Suppressor macrophage (primary cell): ENCODE measurements around the gene FOXP1.

ENCODE experiments used
- DNase-seq, 4 experiments: peaks; one replicate each; pipeline ENCODE4 v3.0.0-alpha.2; 2020 to 2022

Gene FOXP1

GRCh38 chr3:71369701-71370391 is 213.7 kb downstream of the FOXP1 start:
- no peak for DNase-seq

- no peak for DNase-seq
These were observed 216.4 kb downstream of the FOXP1 start for GRCh38 chr3:71366988-71367604.

DNA sequence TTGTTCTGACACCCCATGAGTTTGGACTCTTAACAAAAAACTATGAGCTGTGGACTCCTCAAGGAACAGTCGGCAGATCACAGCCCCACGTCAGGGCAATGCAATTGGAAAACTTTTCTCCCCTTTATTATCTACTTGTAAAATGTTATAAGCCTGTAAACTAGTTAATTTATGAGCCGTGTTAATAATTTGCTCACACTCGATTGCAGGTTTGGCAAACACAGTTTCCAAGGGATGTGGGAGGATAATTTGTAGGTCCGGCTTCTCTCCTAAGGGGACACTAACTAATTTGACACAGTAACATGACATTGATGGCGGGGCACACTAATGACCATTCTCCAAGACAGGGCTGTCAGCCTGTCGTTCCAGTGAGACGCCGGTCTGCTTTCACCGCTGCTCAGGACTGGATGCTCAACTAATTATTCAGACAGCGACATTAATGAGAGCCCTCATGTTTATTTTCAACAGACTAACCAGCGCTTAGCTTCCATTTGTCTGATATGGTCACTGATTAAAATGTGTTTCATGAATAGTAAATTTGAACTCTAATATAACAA is 222.1 kb downstream of the FOXP1 start:
- DNase-seq = no peak

DNA sequence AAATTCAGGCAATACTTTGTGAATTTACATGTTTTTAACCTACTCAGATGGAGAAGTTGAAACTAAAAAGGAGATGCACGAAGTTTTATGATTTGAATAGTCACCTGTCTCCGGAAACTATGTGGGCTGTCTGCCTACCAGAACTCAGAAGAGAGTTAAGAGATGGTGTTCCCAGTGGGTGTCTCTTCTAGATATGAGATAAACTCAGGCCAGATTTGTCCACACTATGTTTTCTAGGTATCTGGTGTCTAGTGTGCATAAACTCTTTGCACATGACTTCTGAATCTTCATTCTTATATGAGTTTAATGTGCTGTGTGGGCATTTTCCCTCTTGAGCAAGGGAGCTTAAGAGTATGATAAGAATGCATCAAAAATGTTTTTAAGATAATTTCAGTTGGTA is 222.8 kb downstream of the FOXP1 start:
- DNase-seq = no peak

GRCh38 chr3:71360180-71360579 is 223.3 kb downstream of the FOXP1 start:
- DNase-seq = no peak

DNA sequence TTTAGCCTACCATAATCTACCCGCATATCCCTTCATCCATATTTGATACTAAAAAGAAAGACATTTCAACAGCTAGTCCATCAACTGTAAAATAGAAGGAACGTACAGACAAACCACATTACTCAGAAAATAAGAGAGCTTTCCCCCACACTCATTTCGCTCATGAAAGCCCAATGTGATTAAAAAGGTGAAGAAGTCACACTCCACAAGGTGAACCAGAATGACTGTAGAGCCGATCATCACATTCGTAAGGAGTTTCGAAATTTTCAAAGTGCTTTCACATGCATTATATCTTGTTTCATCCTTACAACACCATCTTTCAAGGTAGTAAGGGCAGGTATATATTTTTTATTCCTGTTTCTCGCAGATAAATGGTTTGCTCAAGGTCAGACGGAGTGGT is 225.3 kb downstream of the FOXP1 start:
- DNase-seq = no peak

- DNase-seq = no peak
These were observed 227.3 kb downstream of the FOXP1 start for GRCh38 chr3:71356265-71356664.

DNA sequence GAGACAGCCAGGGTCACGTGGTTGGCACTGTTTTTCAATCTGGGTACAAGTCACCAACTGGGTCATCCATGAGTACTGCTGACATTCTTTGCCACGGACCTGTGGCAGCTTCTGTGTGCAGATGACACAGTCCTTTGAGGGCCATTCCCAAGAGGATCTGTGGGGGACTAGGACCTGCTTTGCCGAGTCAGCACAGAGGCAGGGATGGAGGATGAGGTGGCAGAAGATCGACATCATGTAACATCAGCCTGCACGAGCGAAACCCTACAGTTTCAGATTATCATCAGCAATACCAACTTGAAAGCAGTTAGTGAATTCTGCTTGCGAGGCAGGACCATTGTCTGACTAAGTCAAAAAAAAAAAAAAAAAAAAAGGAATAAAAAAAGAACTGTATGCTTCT is 227.7 kb downstream of the FOXP1 start:
- DNase-seq = no peak

DNA sequence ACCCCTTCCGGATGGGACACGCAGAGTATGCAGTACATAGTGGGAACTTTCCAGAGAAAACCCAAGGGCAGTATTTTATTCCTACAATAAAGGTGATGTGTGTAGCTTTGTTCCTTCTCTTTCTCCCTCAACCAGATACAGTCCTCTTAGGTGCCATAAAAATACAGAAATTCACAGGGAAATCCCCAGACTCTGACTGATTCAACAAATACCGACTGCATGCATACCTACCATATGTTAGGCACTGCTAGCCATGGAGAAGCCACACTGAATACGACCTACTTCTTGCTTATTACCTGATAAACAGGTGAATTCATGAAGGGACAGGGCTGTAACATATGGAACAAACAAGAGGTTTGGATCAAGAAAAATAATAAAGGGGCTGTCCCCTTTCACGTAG is 228.5 kb downstream of the FOXP1 start:
- DNase-seq = no peak

DNA sequence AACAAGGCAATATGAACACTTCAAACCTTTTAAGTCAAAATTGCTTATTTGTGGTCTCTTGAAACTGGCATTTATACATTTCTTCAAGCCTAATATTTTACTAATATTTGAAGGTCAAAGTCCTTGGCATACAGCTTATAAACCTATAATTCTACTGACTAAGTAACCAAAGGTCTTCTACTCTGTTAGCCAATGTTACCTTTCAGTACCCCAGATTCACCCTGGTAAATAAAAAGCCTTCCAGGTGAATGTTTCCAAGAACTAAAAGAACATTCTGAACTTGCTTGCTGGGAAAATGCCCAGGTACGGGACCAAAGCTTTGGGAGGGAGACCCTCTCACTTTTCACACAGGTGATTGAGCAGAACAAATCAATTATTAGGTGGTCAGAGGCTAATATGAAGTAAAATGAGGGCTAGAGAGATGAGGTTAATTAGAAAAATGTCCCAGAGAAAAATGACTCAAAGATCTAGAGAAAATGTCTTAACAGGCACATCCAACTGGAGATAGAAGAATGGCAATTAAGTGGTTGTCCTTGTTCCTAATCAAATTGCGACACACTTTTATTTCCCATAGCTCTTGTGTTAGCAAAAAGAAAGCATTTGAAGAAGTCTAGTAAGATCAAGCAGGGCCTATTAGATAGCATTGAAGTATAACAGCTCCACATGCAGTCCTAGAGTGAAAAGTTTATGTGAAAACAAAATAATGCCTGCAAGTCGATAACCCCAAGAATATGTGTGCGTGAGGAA is 232.0 kb downstream of the FOXP1 start:
- DNase-seq = no peak

- DNase-seq = peak in 3 of 4 experiments; percentile 5 to 27 (median 24)
These were observed 232.5 kb downstream of the FOXP1 start for GRCh38 chr3:71350998-71351397.

DNA sequence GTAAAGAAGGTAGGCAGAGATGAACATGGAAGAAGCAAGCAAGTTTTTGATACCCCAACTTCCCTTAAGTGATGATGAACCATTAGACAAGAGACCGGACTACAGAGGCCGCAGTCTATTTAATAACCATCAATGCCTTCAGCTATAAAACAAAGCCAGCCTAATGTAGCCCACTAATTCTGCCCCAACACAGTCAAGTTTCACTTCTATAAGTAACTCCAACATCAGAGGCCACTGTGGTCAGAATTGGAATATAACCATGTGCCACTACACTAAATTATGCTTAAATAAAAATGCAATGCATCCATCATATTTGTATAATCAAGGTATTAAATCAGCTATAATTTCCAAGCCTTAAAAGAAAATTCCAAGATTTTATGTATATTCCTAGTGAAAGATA is 234.7 kb downstream of the FOXP1 start:
- DNase-seq = no peak

DNA sequence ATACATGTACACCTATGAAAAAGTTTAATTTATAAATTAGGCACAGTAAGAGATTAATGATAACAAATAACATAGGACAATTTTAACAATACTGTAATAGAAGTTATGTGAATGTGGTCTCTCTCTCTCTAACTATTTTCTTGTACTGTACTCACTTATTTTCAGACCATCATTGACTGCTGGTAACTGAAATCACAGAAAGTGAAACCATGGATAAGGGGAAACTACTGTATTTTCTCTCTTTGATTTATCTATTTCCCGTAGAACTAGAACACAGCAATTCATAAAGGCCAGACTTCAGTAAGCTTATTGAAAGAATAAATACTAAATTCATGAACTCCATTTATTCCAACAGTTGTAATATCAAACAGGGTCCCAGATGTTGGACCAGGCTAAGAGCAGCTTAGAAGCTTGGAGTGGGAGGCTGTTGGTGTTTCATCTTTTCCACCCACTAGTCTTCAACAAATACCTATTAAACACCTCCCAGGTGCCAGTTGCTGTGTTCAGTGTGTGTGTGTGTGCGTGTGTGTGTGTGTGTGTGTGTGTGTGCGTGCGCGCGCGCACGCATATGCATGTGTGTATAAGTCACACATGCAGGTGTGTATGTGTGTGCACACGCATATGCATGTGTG is 235.4 kb downstream of the FOXP1 start:
- no peak for DNase-seq

DNA sequence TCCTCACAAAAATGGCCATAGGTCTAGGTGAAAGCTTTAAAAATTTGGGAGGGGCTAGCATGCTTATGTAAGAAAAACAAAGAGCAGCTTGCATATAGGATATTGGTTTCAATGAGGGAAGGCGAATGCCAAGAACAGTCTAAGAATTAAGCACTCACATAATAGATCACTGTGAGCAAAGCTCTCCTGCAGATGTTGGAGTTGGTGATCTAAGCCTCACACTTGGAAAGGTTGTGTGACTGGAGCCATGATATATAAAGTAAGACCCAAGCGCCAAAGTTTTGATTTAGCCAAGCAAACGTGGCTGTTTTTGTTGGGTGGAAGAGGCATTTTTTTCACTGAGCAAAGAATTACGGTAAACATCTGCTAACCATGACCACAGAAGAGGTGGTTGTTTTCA is 237.5 kb downstream of the FOXP1 start:
- DNase-seq = no peak

GRCh38 chr3:71345429-71346040 is 238.0 kb downstream of the FOXP1 start:
- peak; percentile 32 to 75 (median 56) for DNase-seq

- DNase-seq = no peak
These were observed 241.8 kb downstream of the FOXP1 start for GRCh38 chr3:71341721-71342120.

GRCh38 chr3:71339049-71339448 is 244.5 kb downstream of the FOXP1 start:
- no peak for DNase-seq

- DNase-seq = no peak
These were observed 250.7 kb downstream of the FOXP1 start for GRCh38 chr3:71332813-71333212.

DNA sequence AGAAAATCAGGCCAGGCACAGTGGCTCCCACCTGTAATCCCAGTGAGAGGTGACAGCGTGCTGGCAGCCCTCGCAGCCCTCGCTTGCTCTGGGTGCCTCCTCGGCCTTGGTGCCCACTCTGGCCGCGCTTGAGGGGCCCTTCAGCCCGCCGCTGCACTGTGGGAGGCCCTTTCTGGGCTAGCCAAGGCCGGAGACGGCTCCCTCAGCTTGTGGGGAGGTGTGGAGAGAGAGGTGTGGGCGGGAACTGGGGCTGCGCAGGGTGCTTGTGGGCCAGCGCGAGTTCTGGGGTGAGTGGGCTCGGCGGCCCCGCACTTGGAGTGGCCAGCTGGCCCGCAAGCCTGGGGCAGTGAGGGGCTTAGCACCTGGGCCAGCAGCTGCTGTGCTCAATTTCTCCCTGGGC is 252.6 kb downstream of the FOXP1 start:
- no peak for DNase-seq

DNA sequence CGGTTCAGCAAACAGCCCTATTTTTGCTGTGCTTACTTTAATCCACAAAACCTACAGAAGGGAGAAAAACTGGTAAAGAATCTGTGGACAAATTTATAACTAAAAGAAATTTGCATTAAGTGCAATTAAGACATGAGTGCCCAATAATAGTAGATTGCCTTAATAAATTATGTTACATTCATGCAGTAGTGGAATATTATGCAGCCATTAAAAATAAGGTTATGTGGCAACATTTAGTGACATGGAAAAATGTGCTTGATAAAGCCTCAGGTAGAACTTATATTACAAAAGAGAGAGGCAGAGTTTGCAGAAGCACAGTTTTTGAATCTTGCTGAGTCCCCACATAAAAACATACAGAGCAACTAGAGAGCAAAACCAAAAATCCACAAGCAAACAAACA is 253.0 kb downstream of the FOXP1 start:
- no peak for DNase-seq

DNA sequence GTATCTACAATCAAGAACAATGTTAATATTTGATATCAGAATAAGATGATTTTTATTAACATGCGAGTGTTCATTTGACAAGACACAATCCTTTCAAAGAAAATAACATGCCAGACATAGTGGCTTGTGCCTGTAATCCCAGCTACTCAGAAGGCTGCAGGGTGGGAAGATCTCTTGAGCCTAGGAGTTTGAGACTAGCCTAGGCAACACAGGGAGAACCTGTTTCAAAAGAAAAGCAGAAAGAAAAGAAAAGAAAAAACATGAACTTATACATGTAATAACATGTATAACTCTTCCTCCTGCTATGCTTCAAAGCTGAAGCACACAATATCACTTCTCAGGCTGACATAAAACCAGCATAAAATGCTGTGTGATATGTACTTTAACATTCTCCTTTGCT is 253.7 kb downstream of the FOXP1 start:
- no peak for DNase-seq

DNA sequence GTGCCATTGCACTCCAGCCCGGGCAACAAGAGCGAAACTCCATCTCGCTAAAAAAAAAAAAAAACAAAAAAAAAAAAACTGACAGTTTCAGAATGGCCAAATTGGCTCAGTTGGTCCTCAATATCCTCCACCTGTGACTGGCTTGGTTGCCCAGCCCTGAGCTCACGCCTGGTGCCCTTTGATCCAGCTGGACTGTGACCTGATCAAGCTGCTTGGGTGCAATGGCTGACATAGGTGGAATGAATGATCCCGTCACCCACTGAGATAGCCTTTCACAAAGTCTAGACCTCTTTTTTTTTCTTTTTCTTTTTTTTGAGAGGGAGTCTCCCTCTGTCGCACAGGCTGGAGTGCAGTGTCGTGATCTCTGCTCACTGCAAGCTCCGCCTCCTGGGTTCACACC is 254.6 kb downstream of the FOXP1 start:
- DNase-seq = no peak

- no peak for DNase-seq
These were observed 255.6 kb downstream of the FOXP1 start for GRCh38 chr3:71327936-71328335.
